Endothelial cell (in vitro differentiated cells): Measurements from ENCODE around the gene RBM33. TPM values are rescaled to one million over a fixed set of nuclear protein-coding genes. Genes with fewer than 3 reads are reported as not detected.

Source experiments
- DNase-seq: peaks from one replicate; pipeline ENCODE4 v3.0.0; 2021; ENCODE audit warnings: low spot score
- H3K27ac Mint-ChIP-seq: one replicate; pipeline ENCODE4 v1.8.0; 2021; ENCODE audit warnings: mixed read lengths, inconsistent platforms; ENCODE audit not compliant: unreplicated experiment
- H3K27me3 Mint-ChIP-seq: one replicate; pipeline ENCODE4 v1.8.0; 2021; ENCODE audit warnings: mild to moderate bottlenecking, moderate library complexity, mixed read lengths, inconsistent platforms; ENCODE audit not compliant: unreplicated experiment
- H3K36me3 Mint-ChIP-seq: one replicate; pipeline ENCODE4 v1.8.0; 2021; ENCODE audit warnings: mild to moderate bottlenecking, low read depth, mixed read lengths, inconsistent platforms; ENCODE audit not compliant: unreplicated experiment
- H3K4me1 Mint-ChIP-seq: one replicate; pipeline ENCODE4 v1.8.0; 2021; ENCODE audit warnings: mild to moderate bottlenecking, mixed read lengths, inconsistent platforms; ENCODE audit not compliant: unreplicated experiment
- H3K4me3 Mint-ChIP-seq: one replicate; pipeline ENCODE4 v1.8.0; 2021; ENCODE audit warnings: mild to moderate bottlenecking, mixed read lengths, inconsistent platforms; ENCODE audit not compliant: unreplicated experiment
- H3K9me3 Mint-ChIP-seq: one replicate; pipeline ENCODE4 v1.8.0; 2021; ENCODE audit warnings: mixed read lengths, inconsistent platforms; ENCODE audit not compliant: unreplicated experiment
- total RNA-seq: library from RNA; stranded (reverse); fragmentation: NEBNext Ultra II Directional; extraction: Animal tissue kit (Norgen Biotek cat#: 25700); gene quantifications from one replicate; pipeline ENCODE4 v1.2.1, GENCODE V29; 2021; ENCODE audit not compliant: unreplicated experiment
- TF ChIP-seq, protein P1 (sequence below): fragments of 200-600 bp; sonication (generic); IDR thresholded peaks from one replicate; pipeline ENCODE4 v1.5.0; 2021; ENCODE audit warnings: antibody characterized with exemption; ENCODE audit not compliant: unreplicated experiment

Gene RBM33
- total RNA-seq, 1 donor from 2014 or later: 65.3 TPM

DNA sequence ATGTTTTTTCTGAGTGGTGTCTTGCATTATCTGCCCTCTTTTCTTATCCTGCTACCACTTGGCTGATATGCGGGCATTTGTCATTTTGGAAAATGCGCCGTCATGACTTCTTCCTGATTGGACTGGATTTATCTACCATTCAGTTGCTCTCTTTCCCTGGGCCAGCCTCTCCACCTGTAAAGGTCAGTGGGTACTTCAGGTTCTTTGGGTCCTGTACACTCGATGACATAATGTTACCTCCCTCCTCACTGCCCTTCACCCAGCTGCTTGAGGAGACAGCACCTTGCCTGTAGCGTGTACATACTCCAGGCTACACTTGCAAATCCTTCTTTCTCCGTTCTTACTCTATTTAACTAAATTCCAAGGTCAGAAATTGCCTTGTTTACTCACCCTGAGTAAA, 83.7 kb downstream of the RBM33 start:
- Mint-ChIP-seq H3K27me3 (peaks cover 1% of the 10 kb centered on the region), H3K9me3 (no peaks in the 10 kb centered on the region), H3K27ac (no peak overlapping the region), H3K4me1 (peaks cover 5% of the 10 kb centered on the region), H3K36me3 (peaks cover 6% of the 10 kb centered on the region), H3K4me3 (no peak overlapping the region)
- TF ChIP-seq, protein P1, sequence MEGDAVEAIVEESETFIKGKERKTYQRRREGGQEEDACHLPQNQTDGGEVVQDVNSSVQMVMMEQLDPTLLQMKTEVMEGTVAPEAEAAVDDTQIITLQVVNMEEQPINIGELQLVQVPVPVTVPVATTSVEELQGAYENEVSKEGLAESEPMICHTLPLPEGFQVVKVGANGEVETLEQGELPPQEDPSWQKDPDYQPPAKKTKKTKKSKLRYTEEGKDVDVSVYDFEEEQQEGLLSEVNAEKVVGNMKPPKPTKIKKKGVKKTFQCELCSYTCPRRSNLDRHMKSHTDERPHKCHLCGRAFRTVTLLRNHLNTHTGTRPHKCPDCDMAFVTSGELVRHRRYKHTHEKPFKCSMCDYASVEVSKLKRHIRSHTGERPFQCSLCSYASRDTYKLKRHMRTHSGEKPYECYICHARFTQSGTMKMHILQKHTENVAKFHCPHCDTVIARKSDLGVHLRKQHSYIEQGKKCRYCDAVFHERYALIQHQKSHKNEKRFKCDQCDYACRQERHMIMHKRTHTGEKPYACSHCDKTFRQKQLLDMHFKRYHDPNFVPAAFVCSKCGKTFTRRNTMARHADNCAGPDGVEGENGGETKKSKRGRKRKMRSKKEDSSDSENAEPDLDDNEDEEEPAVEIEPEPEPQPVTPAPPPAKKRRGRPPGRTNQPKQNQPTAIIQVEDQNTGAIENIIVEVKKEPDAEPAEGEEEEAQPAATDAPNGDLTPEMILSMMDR: no peak
- no peak for DNase-seq

DNA sequence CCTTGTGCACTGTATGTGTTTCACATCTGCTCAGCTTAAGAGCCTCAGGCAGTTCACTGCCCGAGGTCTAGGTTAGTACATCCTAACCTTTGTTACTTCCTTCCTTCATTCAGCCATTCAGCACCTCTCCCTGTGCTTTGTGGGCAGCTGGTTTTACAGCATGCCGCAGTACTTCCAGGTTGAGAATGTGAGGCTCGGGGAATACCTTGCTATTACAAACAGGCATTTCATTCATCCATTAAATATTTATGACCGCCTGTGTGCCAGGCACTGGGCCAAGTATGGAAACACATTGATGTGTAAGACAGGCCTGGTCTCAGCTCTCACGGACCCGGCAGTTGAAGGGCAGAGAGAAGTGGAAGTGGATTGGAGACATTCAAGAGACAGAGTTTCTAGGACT, 85.4 kb downstream of the RBM33 start:
- Mint-ChIP-seq H3K27me3 (peaks cover under 1% of the 10 kb centered on the region), H3K4me3 (no peak overlapping the region), H3K36me3 (peaks cover 6% of the 10 kb centered on the region), H3K9me3 (no peaks in the 10 kb centered on the region), H3K27ac (no peak overlapping the region), H3K4me1 (peaks cover 2% of the 10 kb centered on the region)
- TF ChIP-seq, protein P1: no peak
- no peak for DNase-seq

- Mint-ChIP-seq H3K9me3 (no peaks in the 10 kb centered on the region), H3K27ac (no peak overlapping the region), H3K36me3 (peaks cover 10% of the 10 kb centered on the region), H3K4me1 (no peaks in the 10 kb centered on the region), H3K27me3 (no peaks in the 10 kb centered on the region), H3K4me3 (no peak overlapping the region)
- DNase-seq: no peak
- TF ChIP-seq, protein P1: no peak
Observed at GRCh38 chr7:155731380-155731779, 86.9 kb downstream of the RBM33 start.

- H3K4me1 Mint-ChIP-seq: no peaks in the 10 kb centered on the region
- peaks cover 10% of the 10 kb centered on the region for H3K36me3 Mint-ChIP-seq
- no peaks in the 10 kb centered on the region for H3K9me3 Mint-ChIP-seq
- DNase-seq: no peak
- H3K27ac Mint-ChIP-seq: no peak overlapping the region
- TF ChIP-seq, protein P1: no peak
- H3K27me3 Mint-ChIP-seq: no peaks in the 10 kb centered on the region
- no peak overlapping the region for H3K4me3 Mint-ChIP-seq
Observed at GRCh38 chr7:155731871-155732270, 87.4 kb downstream of the RBM33 start.

- no peak overlapping the region for H3K4me3 Mint-ChIP-seq
- TF ChIP-seq, protein P1: no peak
- peaks cover 2% of the 10 kb centered on the region for H3K27me3 Mint-ChIP-seq
- no peak overlapping the region for H3K27ac Mint-ChIP-seq
- H3K9me3 Mint-ChIP-seq: no peaks in the 10 kb centered on the region
- H3K4me1 Mint-ChIP-seq: peaks cover 2% of the 10 kb centered on the region
- peaks cover 10% of the 10 kb centered on the region for H3K36me3 Mint-ChIP-seq
- no peak for DNase-seq
Observed at GRCh38 chr7:155732286-155732685, 87.8 kb downstream of the RBM33 start.
